ENCODE data around the gene ARNT2.

ARNT2 gene

GRCh38 chr15:80626643-80627120 lies 222.5 kb downstream of the ARNT2 start:
- in situ Hi-C loops (cut with HindIII; ENCODE audit: low sequenced_read_pairs), result loop anchor here (5.0 kb wide), 1 partner anchor 41 kb away; no protein-coding TSS in a partner anchor

GRCh38 chr15:80629355-80629754 lies 225.2 kb downstream of the ARNT2 start:
- in situ Hi-C loops (cut with HindIII; ENCODE audit: low sequenced_read_pairs), result loop anchor here (5.0 kb wide), 1 partner anchor 38 kb away; no protein-coding TSS in a partner anchor
- DNase-seq (ENCODE audit: low read depth), result no peak
- no peak overlapping the region for H3K4me3 ChIP-seq (ENCODE audit: low read depth, low read length)
- no peak for TF ChIP-seq CTCF (IDR thresholded peaks at IDR 0.05; ENCODE audit: low read depth, low read length, missing control alignments)

More at GRCh38 chr15:80626643-80627120, 222.5 kb downstream of the ARNT2 start:
- H3K4me3 ChIP-seq (ENCODE audit: low read depth, low read length), result no peak overlapping the region
- no peak for TF ChIP-seq CTCF (IDR thresholded peaks at IDR 0.05; ENCODE audit: low read depth, low read length, missing control alignments)
- DNase-seq (ENCODE audit: low read depth), result no peak

- H3K4me3 ChIP-seq (ENCODE audit: low read depth, low read length), result no peak overlapping the region
- in situ Hi-C loops (cut with HindIII; ENCODE audit: low sequenced_read_pairs), result no loop called here
- no peak for TF ChIP-seq CTCF (IDR thresholded peaks at IDR 0.05; ENCODE audit: low read depth, low read length, missing control alignments)
- DNase-seq (ENCODE audit: low read depth), result no peak
These were observed 226.8 kb downstream of the ARNT2 start for GRCh38 chr15:80630981-80631380.

- no peak for DNase-seq (ENCODE audit: low read depth)
- H3K4me3 ChIP-seq (ENCODE audit: low read depth, low read length), result no peak overlapping the region
- TF ChIP-seq CTCF (IDR thresholded peaks at IDR 0.05; ENCODE audit: low read depth, low read length, missing control alignments), result no peak
- in situ Hi-C loops (cut with HindIII; ENCODE audit: low sequenced_read_pairs), result no loop called here
These were observed 229.0 kb downstream of the ARNT2 start for GRCh38 chr15:80633221-80633620.

GRCh38 chr15:80635953-80636352 lies 231.8 kb downstream of the ARNT2 start:
- in situ Hi-C loops (cut with HindIII; ENCODE audit: low sequenced_read_pairs), result no loop called here

GRCh38 chr15:80636675-80637074 lies 232.5 kb downstream of the ARNT2 start:
- no peak for DNase-seq (ENCODE audit: low read depth)
- in situ Hi-C loops (cut with HindIII; ENCODE audit: low sequenced_read_pairs), result no loop called here

More at GRCh38 chr15:80635953-80636352, 231.8 kb downstream of the ARNT2 start:
- TF ChIP-seq CTCF (IDR thresholded peaks at IDR 0.05; ENCODE audit: low read depth, low read length, missing control alignments), result no peak
- no peak for DNase-seq (ENCODE audit: low read depth)
- no peak overlapping the region for H3K4me3 ChIP-seq (ENCODE audit: low read depth, low read length)

More at GRCh38 chr15:80636675-80637074, 232.5 kb downstream of the ARNT2 start:
- no peak overlapping the region for H3K4me3 ChIP-seq (ENCODE audit: low read depth, low read length)
- no peak for TF ChIP-seq CTCF (IDR thresholded peaks at IDR 0.05; ENCODE audit: low read depth, low read length, missing control alignments)

Data from astrocyte of the cerebellum (primary cell).